Heart right ventricle (tissue), 16 donors: ENCODE data around the gene CROCC2. TPM values are rescaled to one million over a fixed set of nuclear protein-coding genes. Genes with fewer than 3 reads are reported as not detected.

Source experiments
- ATAC-seq, 8 donors: fragments of 200-7000 bp; cut with Tn5 transposase; one replicate each; pipeline ENCODE4 v1.9.1; 2020; ENCODE audit warnings: mild to moderate bottlenecking in 8 of 8, moderate library complexity in 8 of 8, moderate number of reproducible peaks in 1 of 8
- DNase-seq, 2 donors: peaks; one replicate each; pipeline ENCODE4 v3.0.0-alpha.2; 2020
- H3K27ac ChIP-seq, 10 donors: fragments of 200-600 bp; sonication (generic) in 2 of 10; one replicate each; pipeline versions ENCODE4 v1.5.0 to v1.8.0; 2020 to 2022; ENCODE audit warnings: mild to moderate bottlenecking in 3 of 10
- H3K27me3 ChIP-seq, 7 donors: fragments of 200-600 bp; one replicate each; pipeline ENCODE4 v1.8.0; 2021 to 2022; ENCODE audit warnings: mild to moderate bottlenecking in 2 of 7
- H3K36me3 ChIP-seq, 9 donors: fragments of 200-600 bp; sonication (generic) in 1 of 9; one replicate each; pipeline versions ENCODE4 v1.5.0 to v1.8.0; 2020 to 2022; ENCODE audit warnings: mild to moderate bottlenecking in 2 of 9
- H3K4me1 ChIP-seq, 9 donors: fragments of 200-600 bp; sonication (generic) in 1 of 9; one replicate each; pipeline versions ENCODE4 v1.5.0 to v1.8.0; 2020 to 2022; ENCODE audit warnings: mild to moderate bottlenecking in 4 of 9
- H3K4me3 ChIP-seq, 10 donors: fragments of 200-600 bp; sonication (generic) in 2 of 10; one replicate each; pipeline versions ENCODE4 v1.5.0 to v1.8.0; 2020 to 2022; ENCODE audit warnings: mild to moderate bottlenecking in 7 of 10, moderate library complexity in 2 of 10
- H3K9me3 ChIP-seq, 11 donors: fragments of 200-600 bp in 10 of 11; sonication (generic) in 2 of 11; one replicate each; pipeline versions ENCODE4 v1.5.0 to v1.8.0; 2013 to 2022; ENCODE audit warnings: mild to moderate bottlenecking in 2 of 11, control low read depth in 1 of 11, moderate library complexity in 1 of 11
- WGBS, 2 donors: extraction: QIAGEN DNeasy Blood & Tissue Kit; methylation state at CpG; one replicate each; pipeline ENCODE4 v1.1.7; 2013; ENCODE audit warnings: inconsistent platforms in 1 of 2; 5-methylcytosine and 5-hydroxymethylcytosine counted together
- intact Hi-C, 10 donors: fragments of 100-400 bp; cut with DNase I; formaldehyde crosslinking; loops; one replicate each; pipeline versions ENCODE4 v1.11.1 to v1.14.2; 2022
- polyA plus RNA-seq, 2 donors: library from polyadenylated mRNA; stranded (reverse); fragments of 200-250 nt; gene quantifications; one replicate each; pipeline ENCODE4 v1.2.3, GENCODE V29; 2013
- total RNA-seq, 10 donors: library from RNA; stranded (reverse); fragmentation: NEBNext Ultra II Directional in 3 of 10; extraction: Animal tissue kit (Norgen Biotek cat#: 25700) in 3 of 10; gene quantifications; one replicate each; pipeline versions ENCODE4 v1.2.1 to v1.2.4, GENCODE V29; 2021 to 2023
- TF ChIP-seq, protein P1 (sequence below), 9 donors: fragments of 200-600 bp; sonication (generic) in 2 of 9; IDR thresholded peaks; one replicate each; pipeline versions ENCODE4 v1.5.0 to v1.8.0; 2021 to 2022; ENCODE audit warnings: antibody characterized with exemption in 9 of 9, mild to moderate bottlenecking in 5 of 9, moderate library complexity in 1 of 9
- donor health status: Arrhythmogenic right ventricular cardiomyopathy.
- donor health status: ischemic (EF 13 %, LVEDD 7.1; RV severe dilation, severe dysfunction).
- donor health status: healthy with polysubstance abuse.
- donor health status: DM: no; HTN: yes; CAD: no.
- donor health status: DM: no; HTN: no; CAD: no.
- donor health status: ischemic (EF 25% LVEDD 6.9; RV normal size, moderate dysfunction).
- donor health status: ischemic (EF 25% LVEDD 5.7; RV mildly dilated, moderate dysfunction).
- donor health status: healthy.
- donor health status: DM: yes; HTN: yes; CAD: no.
- donor health status: Ischemic cardiomyopathy.
- donor health status: ischemic (EF 35%, LVEDD 5.7; RV mildly dilated, moderate dysfunction).
- donor health status: nonischemic (EF 11% LVEDD 7.7; RV severe dilation, severe dysfunction).
- donor health status: DM: yes; HTN: yes; CAD: no.
- donor health status: PGD.
- donor health status: ischemic (EF 29% LVEDD 5.4; RV normal size, mild dysfunction).
- donor health status: nonischemic (EF 23%, LVEDD 6.1; RV moderate dilation, normal function).

The CROCC2 gene
- total and polyA plus RNA-seq, 12 donors = 0.06 TPM; not detected in 11

DNA sequence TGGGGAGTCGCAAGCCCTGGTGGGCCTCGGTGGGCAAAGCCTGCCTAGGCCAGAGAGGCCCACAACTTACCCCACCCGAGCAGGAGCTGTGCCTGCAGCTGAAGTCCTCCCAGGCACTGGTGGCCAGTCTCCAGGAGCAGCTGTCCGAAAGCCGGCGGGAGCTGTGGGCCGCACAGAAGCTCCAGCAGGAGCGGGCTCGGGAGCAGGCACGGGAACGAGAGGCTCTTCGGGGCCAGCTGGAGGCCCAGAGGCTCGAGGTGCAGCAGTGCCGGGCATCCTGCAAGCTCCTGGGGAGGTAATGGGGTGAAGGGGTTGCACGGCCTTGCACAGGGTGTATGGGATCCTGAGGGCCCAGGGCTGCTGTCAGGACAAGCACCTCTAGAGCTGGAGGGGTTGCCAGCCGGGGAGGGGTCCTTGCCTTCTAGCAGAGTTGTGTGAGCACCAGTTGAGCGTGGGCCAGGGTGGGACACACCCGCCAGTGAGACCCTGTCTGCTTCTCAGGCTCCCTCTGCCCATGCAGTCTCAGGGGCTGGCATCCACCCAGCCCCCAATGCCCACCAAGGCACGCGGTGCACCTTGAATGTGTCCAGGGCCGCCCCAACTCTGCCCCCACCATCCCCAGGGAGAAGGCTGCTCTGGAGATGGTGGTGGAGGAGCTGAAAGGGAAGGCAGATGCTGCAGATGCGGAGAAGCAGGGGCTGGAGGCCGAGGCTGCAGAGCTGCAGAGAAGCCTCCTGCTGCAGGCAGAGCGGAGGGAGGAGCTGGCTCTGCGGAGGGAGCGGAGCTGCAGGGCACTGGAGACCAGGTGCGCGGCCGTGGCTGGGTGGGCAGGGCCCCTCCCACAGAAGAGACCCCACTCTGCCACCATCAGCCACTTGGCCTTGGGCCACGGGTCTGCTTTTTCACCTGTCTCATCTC is 27.2 kb downstream of the CROCC2 start:
- Histone ChIP-seq H3K9me3 (peaks cover 0 to 22% (median 9%) of the 10 kb centered on the region in 11 donors), H3K27ac (no peak overlapping the region), H3K4me3 (no peak overlapping the region), H3K27me3 (peaks cover 0 to 13% (median 0%) of the 10 kb centered on the region in 7 donors), H3K36me3 (no peaks in the 10 kb centered on the region), H3K4me1 (no peaks in the 10 kb centered on the region)
- intact Hi-C loops = no loop called here
- WGBS, 2 donors = 83 to 87% methylated on average over 30 of the region's 30 CpGs
- peak in 1 of 2 donors; percentile 11 for DNase-seq
- TF ChIP-seq, protein P1, sequence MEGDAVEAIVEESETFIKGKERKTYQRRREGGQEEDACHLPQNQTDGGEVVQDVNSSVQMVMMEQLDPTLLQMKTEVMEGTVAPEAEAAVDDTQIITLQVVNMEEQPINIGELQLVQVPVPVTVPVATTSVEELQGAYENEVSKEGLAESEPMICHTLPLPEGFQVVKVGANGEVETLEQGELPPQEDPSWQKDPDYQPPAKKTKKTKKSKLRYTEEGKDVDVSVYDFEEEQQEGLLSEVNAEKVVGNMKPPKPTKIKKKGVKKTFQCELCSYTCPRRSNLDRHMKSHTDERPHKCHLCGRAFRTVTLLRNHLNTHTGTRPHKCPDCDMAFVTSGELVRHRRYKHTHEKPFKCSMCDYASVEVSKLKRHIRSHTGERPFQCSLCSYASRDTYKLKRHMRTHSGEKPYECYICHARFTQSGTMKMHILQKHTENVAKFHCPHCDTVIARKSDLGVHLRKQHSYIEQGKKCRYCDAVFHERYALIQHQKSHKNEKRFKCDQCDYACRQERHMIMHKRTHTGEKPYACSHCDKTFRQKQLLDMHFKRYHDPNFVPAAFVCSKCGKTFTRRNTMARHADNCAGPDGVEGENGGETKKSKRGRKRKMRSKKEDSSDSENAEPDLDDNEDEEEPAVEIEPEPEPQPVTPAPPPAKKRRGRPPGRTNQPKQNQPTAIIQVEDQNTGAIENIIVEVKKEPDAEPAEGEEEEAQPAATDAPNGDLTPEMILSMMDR (IDR thresholded peaks at IDR 0.05) = no peak
- ATAC-seq = no peak

DNA sequence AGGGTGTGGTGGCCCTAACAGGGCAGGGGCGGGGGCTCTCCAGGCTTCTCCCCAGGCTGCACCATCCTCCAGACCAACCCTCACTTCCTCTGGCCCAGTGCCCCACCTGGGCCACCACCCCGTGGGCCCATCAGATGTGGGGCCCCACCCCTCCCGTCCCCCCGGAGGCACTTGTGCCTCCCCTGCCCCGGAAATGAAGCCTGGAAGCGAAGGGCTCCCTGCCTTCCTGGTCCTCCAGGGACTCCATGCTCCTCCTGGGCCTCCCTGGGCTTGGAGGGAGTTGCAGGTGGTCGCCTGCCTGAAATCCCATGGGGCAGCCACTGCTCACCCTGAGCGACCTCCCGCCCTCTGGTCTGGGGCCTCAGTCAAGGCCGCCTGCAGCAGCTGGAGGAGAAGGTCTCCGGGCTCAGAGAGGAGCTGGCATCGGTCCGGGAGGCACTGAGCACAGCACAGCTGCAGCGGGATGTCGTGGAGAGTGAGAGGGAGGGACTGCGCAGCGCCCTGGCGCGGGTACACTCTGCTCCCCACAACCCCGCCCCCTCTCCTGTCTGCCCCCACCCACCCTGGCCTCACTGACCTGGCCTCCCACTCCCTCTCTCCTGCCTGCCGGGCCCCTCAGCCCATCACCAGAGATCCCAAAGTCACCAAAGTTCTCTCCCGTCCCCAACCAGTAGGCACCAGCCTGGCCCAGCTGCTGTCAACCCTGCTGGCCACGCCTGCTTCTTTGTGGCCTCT is 28.0 kb downstream of the CROCC2 start:
- peak in 3 of 8 donors; percentile 19 to 38 (median 25) for ATAC-seq
- Histone ChIP-seq H3K36me3 (no peaks in the 10 kb centered on the region), H3K9me3 (peaks cover 0 to 28% (median 16%) of the 10 kb centered on the region in 11 donors), H3K4me1 (no peaks in the 10 kb centered on the region), H3K27ac (no peak overlapping the region), H3K27me3 (peaks cover 0 to 13% (median 0%) of the 10 kb centered on the region in 7 donors), H3K4me3 (no peak overlapping the region)
- TF ChIP-seq, protein P1 (IDR thresholded peaks at IDR 0.05) = no peak
- WGBS, 2 donors = 76% methylated on average over 23 of the region's 23 CpGs
- DNase-seq = peak in 1 of 2 donors; percentile 14
- intact Hi-C loops = no loop called here

DNA sequence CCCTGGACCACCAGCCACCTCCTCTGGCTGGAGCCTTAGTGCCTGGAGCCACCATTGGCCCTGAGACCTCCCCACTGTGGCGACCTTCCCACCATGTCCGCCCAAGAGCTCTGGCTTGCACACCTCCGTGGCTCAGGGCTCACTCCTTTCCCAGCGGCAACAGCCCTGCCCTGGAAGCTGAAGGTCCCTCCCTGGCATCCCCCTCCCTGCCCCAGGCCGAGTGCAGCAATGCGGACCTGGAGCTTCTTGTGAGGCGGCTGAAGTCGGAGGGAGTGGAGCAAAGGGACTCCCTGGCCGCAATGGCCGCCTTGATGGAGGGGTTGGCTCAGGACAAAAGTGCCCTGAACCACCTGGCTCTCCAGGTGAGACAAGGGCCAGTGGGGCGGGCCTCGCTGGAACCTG is 28.6 kb downstream of the CROCC2 start:
- intact Hi-C loops = no loop called here
- peaks cover 0 to 12% (median 0%) of the 10 kb centered on the region in 7 donors for H3K27me3 ChIP-seq
- peaks cover 0 to 29% (median 16%) of the 10 kb centered on the region in 11 donors for H3K9me3 ChIP-seq
- 85 to 95% methylated on average over 12 of the region's 12 CpGs for WGBS, 2 donors
- H3K4me3 ChIP-seq = no peak overlapping the region
- peak in 1 of 2 donors; percentile 11 for DNase-seq
- H3K4me1 ChIP-seq = no peaks in the 10 kb centered on the region
- TF ChIP-seq, protein P1 (IDR thresholded peaks at IDR 0.05) = no peak
- no peak for ATAC-seq
- H3K27ac ChIP-seq = no peak overlapping the region
- no peaks in the 10 kb centered on the region for H3K36me3 ChIP-seq

DNA sequence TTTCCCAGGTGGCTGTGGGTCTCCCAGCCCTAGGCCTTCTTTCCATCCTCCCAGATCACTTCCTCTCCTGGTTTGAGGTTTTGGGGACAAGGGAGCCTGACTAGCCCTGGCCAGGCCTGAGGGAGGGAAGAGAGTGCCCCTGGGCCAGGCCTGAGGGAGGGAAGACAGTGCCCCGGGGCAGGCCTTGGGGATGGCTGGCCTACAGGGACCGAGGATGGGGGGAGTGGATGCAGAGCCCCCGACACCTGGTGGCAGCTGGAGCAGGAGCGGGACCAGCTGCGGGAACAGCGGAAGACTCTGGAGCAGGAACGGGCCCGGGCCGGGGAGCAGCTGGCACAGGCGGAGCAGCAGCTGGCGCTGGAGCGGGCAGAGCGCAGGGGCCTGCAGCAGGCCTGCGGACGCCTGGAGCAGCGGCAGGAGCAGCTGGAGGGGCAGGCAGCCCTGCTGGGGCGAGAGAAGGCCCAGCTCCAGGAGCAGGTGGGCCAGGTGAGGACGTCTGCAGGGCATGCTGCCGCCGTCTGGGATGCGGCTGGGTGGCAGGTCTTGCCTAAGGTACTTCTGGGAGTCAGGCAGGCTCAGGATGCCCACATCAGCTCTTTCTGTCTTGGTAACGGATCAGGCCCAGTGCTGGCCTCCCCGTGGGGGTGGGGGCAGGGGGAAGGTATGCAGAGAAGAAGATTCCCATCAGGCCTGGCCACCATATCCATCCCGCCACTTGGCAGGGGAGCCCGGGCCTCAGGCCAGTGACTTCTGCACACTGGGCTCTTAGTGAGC is 29.2 kb downstream of the CROCC2 start:
- intact Hi-C loops = no loop called here
- no peak for DNase-seq
- TF ChIP-seq, protein P1 (IDR thresholded peaks at IDR 0.05) = no peak

More for the DNA sequence above, 29.2 kb downstream of the CROCC2 start:
- H3K9me3 ChIP-seq = peaks cover 0 to 29% (median 16%) of the 10 kb centered on the region in 11 donors
- ATAC-seq = no peak
- H3K27ac ChIP-seq = no peak overlapping the region
- H3K4me3 ChIP-seq = no peak overlapping the region
- H3K36me3 ChIP-seq = no peaks in the 10 kb centered on the region
- H3K27me3 ChIP-seq = peaks cover 0 to 7% (median 0%) of the 10 kb centered on the region in 7 donors
- H3K4me1 ChIP-seq = no peaks in the 10 kb centered on the region
- 84 to 89% methylated on average over 23 to 25 of the region's 25 CpGs for WGBS, 2 donors
